Naive thymus-derived CD4-positive, alpha-beta T cell (primary cell): Measurements from ENCODE around the gene VCP. TPM values are rescaled to one million over a fixed set of nuclear protein-coding genes. Genes with fewer than 3 reads are reported as not detected.

Experiments
- ATAC-seq: fragments of 150-1000 bp; cut with Tn5 transposase; 2 replicates; pipeline ENCODE4 v1.10.0; 2021; ENCODE audit warnings: mild to moderate bottlenecking, moderate library complexity
- CTCF ChIA-PET: fragments of 350-600 bp; sonication (Branson Sonifier 250); formaldehyde crosslinking; loops from one replicate; lab custom pipeline; 2021; ENCODE audit warnings: antibody characterized with exemption; lab: Charles Lee
- POLR2A ChIA-PET: fragments of 350-600 bp; sonication (Branson Sonifier 250); formaldehyde crosslinking; loops from one replicate; lab custom pipeline; 2021; ENCODE audit warnings: antibody characterized with exemption, inconsistent platforms; lab: Charles Lee
- DNase-seq, 9 donors: peaks; one replicate each; pipeline versions ENCODE4 v3.0.0 to v3.0.0-alpha.2; 2020 to 2022; ENCODE audit warnings: mixed read lengths in 1 of 9
- H3K27ac ChIP-seq: one replicate; pipeline ENCODE4 v1.7.0; 2013; ENCODE audit warnings: mild to moderate bottlenecking, low read depth, low read length, moderate library complexity
- H3K27me3 ChIP-seq, 2 donors: one replicate each; pipeline ENCODE4 v1.7.0; 2013; ENCODE audit warnings: low read length in 2 of 2, mild to moderate bottlenecking in 2 of 2, moderate library complexity in 2 of 2; ENCODE audit not compliant: control insufficient read depth in 2 of 2, insufficient read depth in 2 of 2
- H3K36me3 ChIP-seq, 3 experiments: 1 replicate in 2 of 3; 2 replicates in 1 of 3; pipeline ENCODE4 v1.7.0; 2013; ENCODE audit warnings: low read length in 3 of 3, mild to moderate bottlenecking in 3 of 3, moderate library complexity in 1 of 3; ENCODE audit not compliant: insufficient read depth in 3 of 3, control insufficient read depth in 2 of 3
- H3K4me1 ChIP-seq, 2 donors: one replicate each; pipeline ENCODE4 v1.7.0; 2013; ENCODE audit warnings: low read length in 2 of 2, mild to moderate bottlenecking in 2 of 2, moderate library complexity in 1 of 2; ENCODE audit not compliant: control insufficient read depth in 2 of 2, insufficient read depth in 2 of 2
- H3K4me3 ChIP-seq: 2 replicates; pipeline ENCODE4 v1.7.0; 2013; ENCODE audit warnings: mild to moderate bottlenecking, low read length
- H3K9me3 ChIP-seq, 3 experiments: 1 replicate in 2 of 3; 2 replicates in 1 of 3; pipeline ENCODE4 v1.7.0; 2013; ENCODE audit warnings: low read length in 3 of 3; ENCODE audit not compliant: control insufficient read depth in 2 of 3
- H3K27ac Mint-ChIP-seq, 9 donors: one replicate each; pipeline ENCODE4 v1.8.0; 2020 to 2022; ENCODE audit warnings: mixed read lengths in 9 of 9, mild to moderate bottlenecking in 8 of 9, moderate library complexity in 5 of 9, inconsistent platforms in 2 of 9
- H3K27me3 Mint-ChIP-seq, 5 donors: one replicate each; pipeline ENCODE4 v1.8.0; 2021 to 2022; ENCODE audit warnings: mixed read lengths in 5 of 5, mild to moderate bottlenecking in 1 of 5
- H3K36me3 Mint-ChIP-seq, 5 donors: one replicate each; pipeline ENCODE4 v1.8.0; 2020 to 2022; ENCODE audit warnings: mixed read lengths in 5 of 5, mild to moderate bottlenecking in 3 of 5, inconsistent platforms in 1 of 5
- H3K4me1 Mint-ChIP-seq, 7 donors: one replicate each; pipeline ENCODE4 v1.8.0; 2020 to 2022; ENCODE audit warnings: mixed read lengths in 7 of 7, mild to moderate bottlenecking in 3 of 7, inconsistent platforms in 1 of 7
- H3K4me3 Mint-ChIP-seq, 10 donors: one replicate each; pipeline ENCODE4 v1.8.0; 2020 to 2022; ENCODE audit warnings: mild to moderate bottlenecking in 10 of 10, mixed read lengths in 10 of 10, moderate library complexity in 6 of 10, inconsistent platforms in 2 of 10
- H3K9me3 Mint-ChIP-seq, 11 donors: one replicate each; pipeline ENCODE4 v1.8.0; 2020 to 2022; ENCODE audit warnings: mixed read lengths in 11 of 11, mild to moderate bottlenecking in 4 of 11, inconsistent platforms in 1 of 11, moderate library complexity in 1 of 11
- intact Hi-C, 2 donors: fragments of 100-400 bp; cut with micrococcal nuclease; formaldehyde crosslinking; loops; one replicate each; pipeline ENCODE4 v1.15.1; 2023
- polyA plus RNA-seq, 2 donors: library from polyadenylated mRNA; unstranded; fragments of 300-500 nt; fragmentation: Illumina TruSeq; gene quantifications; one replicate each; pipeline ENCODE4 v1.2.3, GENCODE V29; 2021
- total RNA-seq, 6 experiments: library from RNA in 5 of 6; stranded (reverse) in 5 of 6; gene quantifications; 1 replicate in 5 of 6; 2 replicates in 1 of 6; pipeline ENCODE4 v1.2.3 and lab custom pipeline; 2021 to 2026

VCP gene
- total and polyA plus RNA-seq, 7 experiments from 2014 or later: 134 to 259 (median 198) TPM

DNA sequence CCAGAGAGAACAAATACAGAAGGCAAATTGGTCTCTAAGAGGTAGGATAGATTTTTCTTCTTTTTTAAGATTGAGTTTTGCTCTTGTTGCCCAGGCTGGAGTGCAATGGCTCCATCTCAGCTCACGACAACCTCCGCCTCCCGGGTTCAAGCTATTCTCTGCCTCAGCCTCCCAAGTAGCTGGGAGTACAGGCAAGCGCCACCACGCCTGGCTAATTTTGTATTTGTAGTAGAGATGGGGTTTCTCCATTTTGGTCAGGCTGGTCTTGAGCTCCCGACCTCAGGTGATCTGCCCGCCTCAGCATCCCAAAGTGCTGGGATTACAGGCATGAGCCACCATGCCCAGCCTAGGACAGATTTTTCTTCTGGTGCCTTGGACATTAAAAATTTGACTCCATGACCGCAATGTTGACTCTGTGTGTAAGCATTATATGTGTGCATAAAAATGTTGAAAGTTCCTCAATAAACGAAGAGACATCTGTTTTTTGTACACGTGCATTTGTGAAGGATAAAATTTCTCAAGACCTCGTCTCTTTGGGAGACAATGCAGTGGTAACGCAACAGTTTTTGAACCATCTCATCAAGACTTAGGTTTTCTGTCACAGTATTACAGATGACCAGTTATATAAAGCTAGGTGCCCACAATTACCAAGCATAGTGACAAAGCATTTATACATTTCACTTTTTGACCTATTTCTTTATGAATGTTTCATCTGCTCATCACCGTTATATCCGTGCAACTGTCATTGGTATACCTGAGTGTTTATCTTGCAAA lies 17.4 kb downstream of the VCP start:
- Mint-ChIP-seq H3K36me3 (peaks cover 14 to 64% (median 38%) of the 10 kb centered on the region in 5 donors), H3K4me1 (peaks cover 1 to 7% (median 5%) of the 10 kb centered on the region in 7 donors), H3K9me3 (no peaks in the 10 kb centered on the region), H3K27me3 (no peaks in the 10 kb centered on the region), H3K27ac (peak overlapping the region in 1 of 9 donors; percentile 5), H3K4me3 (no peak overlapping the region)
- Histone ChIP-seq H3K4me3 (no peak overlapping the region), H3K27me3 (no peaks in the 10 kb centered on the region), H3K4me1 (no peaks in the 10 kb centered on the region), H3K36me3 (peaks cover 21 to 47% (median 30%) of the 10 kb centered on the region in 3 experiments), H3K27ac (no peak overlapping the region), H3K9me3 (no peaks in the 10 kb centered on the region)
- ATAC-seq (no peak), DNase-seq (no peak)
- ChIA-PET POLR2A (no interaction called here), CTCF (interaction anchor here (2.6 kb wide), 1 partner anchor 156 kb away, joined by 7 read pairs; no protein-coding TSS in a partner anchor)
- intact Hi-C loops: no loop called here

DNA sequence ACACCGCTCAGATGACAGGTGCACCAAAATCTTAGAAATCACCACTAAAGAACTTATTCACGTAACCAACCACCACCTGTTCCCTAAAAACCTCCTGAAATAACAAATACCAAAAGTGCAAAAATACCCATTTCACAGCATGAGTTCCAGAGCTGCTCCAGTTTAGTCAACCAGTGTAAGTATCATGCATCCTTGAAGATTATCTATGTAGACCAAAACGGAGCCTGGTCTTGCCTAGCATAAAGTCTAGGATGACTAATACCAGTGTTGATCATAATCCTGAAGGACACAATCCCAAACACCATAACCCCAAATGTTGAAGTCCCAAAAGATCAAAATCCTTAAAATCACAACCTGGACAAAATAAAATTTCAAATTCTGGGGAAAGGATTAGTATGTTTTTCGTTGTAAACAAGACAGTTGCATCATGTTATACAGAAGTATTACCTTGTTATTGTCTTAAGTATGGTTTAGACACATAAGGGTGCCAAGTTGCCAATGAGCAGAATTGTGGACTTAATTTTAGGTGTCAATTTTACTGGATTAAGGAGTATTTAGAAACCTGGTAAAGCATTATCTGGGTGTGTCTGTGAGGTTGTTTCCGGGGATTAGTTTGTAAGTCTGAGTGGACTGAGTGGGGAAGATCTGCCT lies 18.1 kb downstream of the VCP start:
- intact Hi-C loops: no loop called here
- Histone ChIP-seq H3K27me3 (no peaks in the 10 kb centered on the region), H3K36me3 (peaks cover 13 to 46% (median 28%) of the 10 kb centered on the region in 3 experiments), H3K4me1 (no peaks in the 10 kb centered on the region), H3K4me3 (no peak overlapping the region), H3K9me3 (no peaks in the 10 kb centered on the region), H3K27ac (no peak overlapping the region)
- Mint-ChIP-seq H3K27ac (peak overlapping the region in 2 of 9 donors; percentile 5 to 58), H3K4me1 (peaks cover 1 to 7% (median 5%) of the 10 kb centered on the region in 7 donors), H3K27me3 (no peaks in the 10 kb centered on the region), H3K9me3 (no peaks in the 10 kb centered on the region), H3K4me3 (no peak overlapping the region), H3K36me3 (peaks cover 14 to 57% (median 35%) of the 10 kb centered on the region in 5 donors)
- ATAC-seq (no peak), DNase-seq (no peak)
- CTCF ChIA-PET: interaction anchor here (2.6 kb wide), 1 partner anchor 155 kb away, joined by 7 read pairs; no protein-coding TSS in a partner anchor
- POLR2A ChIA-PET: no interaction called here

DNA sequence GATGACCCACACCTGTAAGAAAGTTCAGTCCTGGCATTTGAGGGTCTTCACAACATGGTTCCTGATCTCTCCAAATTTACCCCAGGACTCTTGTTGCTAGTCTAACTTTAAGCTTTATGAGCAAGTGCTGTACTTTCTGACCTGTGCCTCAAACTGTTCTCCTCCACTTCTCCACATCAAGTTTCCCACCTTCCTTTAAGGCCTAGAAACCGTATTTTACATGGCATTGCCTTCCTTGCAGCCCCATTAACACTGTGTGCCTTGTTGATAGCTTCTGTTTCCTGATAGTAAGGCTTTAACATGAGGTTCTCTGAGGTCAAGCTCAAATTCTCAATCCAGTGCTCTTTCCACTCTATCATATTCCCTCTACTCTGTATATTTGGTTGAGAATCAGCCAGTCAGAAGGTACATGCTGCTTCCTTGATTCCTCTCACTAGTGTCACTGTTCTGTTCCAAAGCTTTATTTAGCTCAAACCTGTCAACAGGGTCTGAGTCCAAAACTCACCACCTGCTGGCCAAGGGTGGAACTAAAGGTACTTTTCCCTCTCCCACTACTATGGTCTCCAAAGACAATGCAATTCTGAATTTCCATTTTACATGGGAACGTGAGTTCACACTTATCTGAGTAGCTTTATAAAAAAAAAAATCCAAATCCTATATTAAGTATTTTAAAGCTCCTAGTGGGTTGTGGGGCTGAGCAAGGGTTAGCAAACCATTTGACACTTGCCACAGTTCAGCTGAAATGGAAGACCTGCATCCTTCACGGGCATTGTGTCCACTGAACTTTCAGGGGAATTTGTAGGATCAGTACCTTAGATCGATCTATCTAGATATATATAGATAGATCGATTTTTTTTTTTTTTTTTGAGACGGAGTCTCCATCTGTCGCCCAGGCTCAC lies 21.1 kb downstream of the VCP start:
- H3K27me3 Mint-ChIP-seq: no peaks in the 10 kb centered on the region
- DNase-seq: peak in 8 of 9 donors; percentile 23 to 53 (median 46)
- Histone ChIP-seq H3K4me3 (no peak overlapping the region), H3K4me1 (no peaks in the 10 kb centered on the region), H3K27ac (no peak overlapping the region), H3K27me3 (no peaks in the 10 kb centered on the region), H3K36me3 (peaks cover 3 to 23% (median 8%) of the 10 kb centered on the region in 3 experiments), H3K9me3 (no peaks in the 10 kb centered on the region)
- peak overlapping the region in 3 of 9 donors; percentile 0 to 22 (median 1) for H3K27ac Mint-ChIP-seq
- intact Hi-C loops: loop anchor here (1.0 kb wide), 3 partner anchors 45 to 426 kb away; partner anchors contain the start of gene PIGO (in 1 of the 2)
- peaks cover under 1 to 46% (median 23%) of the 10 kb centered on the region in 5 donors for H3K36me3 Mint-ChIP-seq
- POLR2A ChIA-PET: interaction anchor here (1.0 to 1.3 kb wide), 3 partner anchors 16 to 30 kb away, joined by 3 read pairs; no protein-coding TSS in a partner anchor
- H3K4me1 Mint-ChIP-seq: peaks cover 0 to 9% (median 4%) of the 10 kb centered on the region in 7 donors
- no peaks in the 10 kb centered on the region for H3K9me3 Mint-ChIP-seq
- H3K4me3 Mint-ChIP-seq: peak overlapping the region in 1 of 10 donors; percentile 15
- peak; percentile 79 for ATAC-seq
- CTCF ChIA-PET: interaction anchor here (0.7 to 2.7 kb wide), 17 partner anchors 10 to 645 kb away, joined by 3 to 20 read pairs (median 3); no protein-coding TSS in a partner anchor

DNA sequence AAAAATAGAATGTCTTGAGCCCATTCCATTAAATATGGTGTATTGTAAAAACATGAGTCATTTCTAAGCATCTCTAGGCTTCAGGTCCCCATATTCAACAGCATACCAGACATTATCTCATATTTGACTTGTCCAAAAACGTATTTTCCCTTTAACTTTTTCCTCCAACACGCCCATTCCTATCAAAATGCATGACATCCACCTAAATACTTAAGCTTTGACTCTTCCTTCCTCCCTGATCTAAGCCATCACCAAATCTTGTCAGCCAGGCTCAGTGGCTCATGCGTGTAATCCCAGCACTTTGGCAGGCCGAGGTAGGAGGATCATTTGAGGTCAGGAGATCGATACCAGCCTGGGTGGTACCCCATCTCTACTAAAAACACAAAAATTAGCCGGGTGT lies 23.9 kb downstream of the VCP start:
- CTCF ChIA-PET: no interaction called here

DNA sequence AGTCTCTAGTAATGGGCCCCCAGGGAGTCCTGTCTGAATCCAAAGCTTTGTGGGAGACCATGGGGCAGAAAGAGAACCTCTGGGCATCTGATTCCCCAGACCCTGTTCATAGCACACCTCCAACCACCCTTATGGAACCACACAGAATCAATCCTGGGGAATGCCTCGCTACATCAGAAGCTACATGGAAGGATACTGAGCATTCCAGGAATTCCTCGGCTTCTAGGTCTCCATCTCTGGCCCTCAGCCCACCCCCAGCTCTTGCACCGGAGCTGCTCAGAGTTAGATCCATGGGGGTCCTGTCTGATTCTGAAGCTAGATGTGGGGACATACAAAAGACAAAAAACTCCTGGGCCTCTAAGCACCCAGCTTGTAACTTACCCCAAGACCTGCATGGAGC lies 28.4 kb downstream of the VCP start:
- Mint-ChIP-seq H3K4me3 (no peak overlapping the region), H3K9me3 (no peaks in the 10 kb centered on the region), H3K27ac (no peak overlapping the region), H3K36me3 (peaks cover 10 to 43% (median 16%) of the 10 kb centered on the region in 5 donors), H3K4me1 (peaks cover 0 to 6% (median 0%) of the 10 kb centered on the region in 7 donors), H3K27me3 (no peaks in the 10 kb centered on the region)
- Histone ChIP-seq H3K4me3 (no peak overlapping the region), H3K27ac (no peak overlapping the region), H3K27me3 (no peaks in the 10 kb centered on the region), H3K36me3 (peaks cover 0 to 16% (median 0%) of the 10 kb centered on the region in 3 experiments), H3K4me1 (no peaks in the 10 kb centered on the region), H3K9me3 (no peaks in the 10 kb centered on the region)
- intact Hi-C loops: no loop called here
- DNase-seq: no peak
- POLR2A ChIA-PET: no interaction called here
- CTCF ChIA-PET: interaction anchor here (0.6 to 1.3 kb wide), 3 partner anchors 60 to 897 kb away, joined by 3 to 4 read pairs (median 3); no protein-coding TSS in a partner anchor
- no peak for ATAC-seq

More for the DNA sequence above, 23.9 kb downstream of the VCP start:
- no peaks in the 10 kb centered on the region for H3K27me3 ChIP-seq
- ATAC-seq: no peak
- H3K9me3 ChIP-seq: no peaks in the 10 kb centered on the region
- Mint-ChIP-seq H3K4me1 (peaks cover 0 to 9% (median 4%) of the 10 kb centered on the region in 7 donors), H3K36me3 (peaks cover 4 to 33% (median 20%) of the 10 kb centered on the region in 5 donors), H3K9me3 (no peaks in the 10 kb centered on the region), H3K27me3 (no peaks in the 10 kb centered on the region), H3K4me3 (no peak overlapping the region), H3K27ac (no peak overlapping the region)
- H3K4me1 ChIP-seq: no peaks in the 10 kb centered on the region
- no peak overlapping the region for H3K27ac ChIP-seq
- peaks cover 0 to 20% (median 0%) of the 10 kb centered on the region in 3 experiments for H3K36me3 ChIP-seq
- intact Hi-C loops: no loop called here
- H3K4me3 ChIP-seq: no peak overlapping the region
- DNase-seq: no peak
- POLR2A ChIA-PET: no interaction called here
